ENCODE results near the gene MAPK14.

The MAPK14 gene

DNA sequence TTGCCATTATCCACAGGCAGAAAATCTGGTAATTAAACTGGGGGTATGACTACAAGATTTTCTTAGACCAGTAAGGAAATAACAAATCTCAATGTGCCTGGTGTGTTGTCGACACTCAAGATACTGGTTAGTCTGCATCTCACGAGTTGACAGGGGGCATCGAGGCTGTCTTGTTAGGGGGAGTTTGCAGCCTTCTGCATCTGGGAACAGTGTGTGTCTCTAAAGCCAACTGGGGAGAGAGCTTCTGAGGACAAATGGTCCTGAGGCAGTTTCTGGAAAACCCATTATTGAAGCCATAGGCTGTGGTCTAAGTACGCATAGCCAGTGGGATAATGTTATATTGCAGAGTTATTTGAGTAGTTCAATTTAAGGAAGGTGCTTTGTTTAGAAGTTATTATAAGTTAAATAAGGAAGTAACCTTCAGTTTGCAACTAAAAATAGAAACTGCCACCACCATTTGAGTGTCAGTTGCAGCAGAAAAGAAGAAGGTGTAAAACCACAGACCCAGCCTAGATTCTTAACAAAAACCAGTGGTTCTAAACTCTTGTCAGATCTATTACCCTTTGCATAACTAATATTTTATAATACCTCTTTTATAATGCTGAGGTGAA lies 87.3 kb downstream of the MAPK14 start:
- no peak overlapping the region for H3K4me3 ChIP-seq (ENCODE audit: low read depth, low read length)
- H3K36me3 ChIP-seq (replicated peaks): peaks cover 10% of the 10 kb centered on the region
- TF ChIP-seq, protein P1, sequence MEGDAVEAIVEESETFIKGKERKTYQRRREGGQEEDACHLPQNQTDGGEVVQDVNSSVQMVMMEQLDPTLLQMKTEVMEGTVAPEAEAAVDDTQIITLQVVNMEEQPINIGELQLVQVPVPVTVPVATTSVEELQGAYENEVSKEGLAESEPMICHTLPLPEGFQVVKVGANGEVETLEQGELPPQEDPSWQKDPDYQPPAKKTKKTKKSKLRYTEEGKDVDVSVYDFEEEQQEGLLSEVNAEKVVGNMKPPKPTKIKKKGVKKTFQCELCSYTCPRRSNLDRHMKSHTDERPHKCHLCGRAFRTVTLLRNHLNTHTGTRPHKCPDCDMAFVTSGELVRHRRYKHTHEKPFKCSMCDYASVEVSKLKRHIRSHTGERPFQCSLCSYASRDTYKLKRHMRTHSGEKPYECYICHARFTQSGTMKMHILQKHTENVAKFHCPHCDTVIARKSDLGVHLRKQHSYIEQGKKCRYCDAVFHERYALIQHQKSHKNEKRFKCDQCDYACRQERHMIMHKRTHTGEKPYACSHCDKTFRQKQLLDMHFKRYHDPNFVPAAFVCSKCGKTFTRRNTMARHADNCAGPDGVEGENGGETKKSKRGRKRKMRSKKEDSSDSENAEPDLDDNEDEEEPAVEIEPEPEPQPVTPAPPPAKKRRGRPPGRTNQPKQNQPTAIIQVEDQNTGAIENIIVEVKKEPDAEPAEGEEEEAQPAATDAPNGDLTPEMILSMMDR (IDR thresholded peaks at IDR 0.05; ENCODE audit: low read depth, low read length, missing control alignments): no peak
- in situ Hi-C loops (cut with HindIII; ENCODE audit: low pct_ligation_motif_present, low sequenced_read_pairs): no loop called here
- H3K27me3 ChIP-seq (replicated peaks): no peaks in the 10 kb centered on the region
- no peak for DNase-seq
- no peak overlapping the region for H3K27ac ChIP-seq

GRCh38 chr6:36115412-36115811 lies 87.8 kb downstream of the MAPK14 start:
- peaks cover 5% of the 10 kb centered on the region for H3K36me3 ChIP-seq (replicated peaks)
- in situ Hi-C loops (cut with HindIII; ENCODE audit: low pct_ligation_motif_present, low sequenced_read_pairs): no loop called here
- no peaks in the 10 kb centered on the region for H3K27me3 ChIP-seq (replicated peaks)
- TF ChIP-seq, protein P1 (IDR thresholded peaks at IDR 0.05; ENCODE audit: low read depth, low read length, missing control alignments): no peak
- no peak overlapping the region for H3K4me3 ChIP-seq (ENCODE audit: low read depth, low read length)
- DNase-seq: no peak
- no peak overlapping the region for H3K27ac ChIP-seq

- no peak for DNase-seq
- no peak overlapping the region for H3K27ac ChIP-seq
- peaks cover 3% of the 10 kb centered on the region for H3K36me3 ChIP-seq (replicated peaks)
- no peaks in the 10 kb centered on the region for H3K27me3 ChIP-seq (replicated peaks)
- TF ChIP-seq, protein P1 (IDR thresholded peaks at IDR 0.05; ENCODE audit: low read depth, low read length, missing control alignments): no peak
- in situ Hi-C loops (cut with HindIII; ENCODE audit: low pct_ligation_motif_present, low sequenced_read_pairs): no loop called here
- H3K4me3 ChIP-seq (ENCODE audit: low read depth, low read length): no peak overlapping the region
Measured at GRCh38 chr6:36116066-36116864, 88.7 kb downstream of the MAPK14 start.

GRCh38 chr6:36116943-36117342 lies 89.3 kb downstream of the MAPK14 start:
- in situ Hi-C loops (cut with HindIII; ENCODE audit: low pct_ligation_motif_present, low sequenced_read_pairs): no loop called here
- Histone ChIP-seq H3K27ac (no peak overlapping the region), H3K27me3 (replicated peaks) (no peaks in the 10 kb centered on the region), H3K4me3 (ENCODE audit: low read depth, low read length) (no peak overlapping the region), H3K36me3 (replicated peaks) (no peaks in the 10 kb centered on the region)
- TF ChIP-seq, protein P1 (IDR thresholded peaks at IDR 0.05; ENCODE audit: low read depth, low read length, missing control alignments): no peak
- DNase-seq: no peak

DNA sequence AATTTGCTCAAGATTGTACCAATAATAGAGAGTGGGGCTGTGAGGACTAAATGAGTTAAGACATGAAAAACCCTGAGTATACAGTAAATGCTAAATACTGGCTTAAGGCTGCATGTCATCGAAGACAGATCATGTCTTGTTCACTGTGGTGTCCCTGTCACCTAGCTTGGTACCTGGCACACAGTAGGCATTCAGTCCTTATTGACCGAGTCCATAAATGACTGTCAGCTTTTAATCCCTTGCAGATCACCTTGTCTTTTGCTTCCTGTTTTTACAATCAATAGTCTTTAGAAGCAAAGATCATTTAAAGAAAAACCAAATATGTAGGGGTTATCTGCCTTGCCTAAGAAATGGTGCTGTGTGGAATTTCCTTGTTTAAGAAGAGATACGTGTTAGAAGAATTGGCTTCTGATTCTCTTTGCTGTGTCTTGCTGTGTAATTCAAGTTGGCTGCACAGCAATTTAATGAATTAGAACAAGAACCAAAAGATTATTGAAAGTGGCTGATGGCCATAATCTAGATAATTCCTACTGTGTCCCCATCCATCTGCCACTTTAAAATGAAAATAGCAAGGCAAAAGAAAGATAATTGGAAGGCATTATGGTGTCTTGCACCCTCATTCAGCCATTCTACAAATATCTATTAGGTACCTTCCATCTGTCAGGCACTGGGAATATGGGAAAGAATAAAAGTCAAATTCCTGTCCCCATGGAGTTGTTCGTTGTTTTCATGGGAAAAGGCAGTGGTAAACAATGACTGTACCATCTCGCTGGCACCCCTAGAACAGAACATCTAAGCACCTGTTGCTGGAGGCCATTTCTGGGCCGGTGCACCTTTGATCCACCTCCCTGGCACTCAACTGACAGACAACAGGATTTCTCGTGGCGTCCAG lies 90.3 kb downstream of the MAPK14 start:
- no peaks in the 10 kb centered on the region for H3K36me3 ChIP-seq (replicated peaks)
- in situ Hi-C loops (cut with HindIII; ENCODE audit: low pct_ligation_motif_present, low sequenced_read_pairs): no loop called here
- TF ChIP-seq, protein P1 (IDR thresholded peaks at IDR 0.05; ENCODE audit: low read depth, low read length, missing control alignments): no peak
- DNase-seq: no peak
- no peak overlapping the region for H3K27ac ChIP-seq
- H3K4me3 ChIP-seq (ENCODE audit: low read depth, low read length): no peak overlapping the region
- H3K27me3 ChIP-seq (replicated peaks): no peaks in the 10 kb centered on the region
